Activated CD4-positive, CD25-positive, alpha-beta regulatory T cell treated with anti-CD3 and anti-CD28 coated beads, Interleukin-2, amount 50 U/mL, for 16 hours (primary cell): ENCODE data around the gene OGFOD3.
"Not testable (repeated sequence)": the region's sequence is repeated elsewhere in the genome, so short reads cannot be mapped to it uniquely, and the experiment has no call there.

ENCODE experiments used
- DNase-seq: peaks from one replicate; pipeline ENCODE4 v3.0.0-alpha.2; 2020; ENCODE audit warnings: low read depth, low spot score

The OGFOD3 gene

GRCh38 chr17:82434216-82434565 is 15.8 kb upstream of the OGFOD3 start:
- DNase-seq, result no peak

DNA sequence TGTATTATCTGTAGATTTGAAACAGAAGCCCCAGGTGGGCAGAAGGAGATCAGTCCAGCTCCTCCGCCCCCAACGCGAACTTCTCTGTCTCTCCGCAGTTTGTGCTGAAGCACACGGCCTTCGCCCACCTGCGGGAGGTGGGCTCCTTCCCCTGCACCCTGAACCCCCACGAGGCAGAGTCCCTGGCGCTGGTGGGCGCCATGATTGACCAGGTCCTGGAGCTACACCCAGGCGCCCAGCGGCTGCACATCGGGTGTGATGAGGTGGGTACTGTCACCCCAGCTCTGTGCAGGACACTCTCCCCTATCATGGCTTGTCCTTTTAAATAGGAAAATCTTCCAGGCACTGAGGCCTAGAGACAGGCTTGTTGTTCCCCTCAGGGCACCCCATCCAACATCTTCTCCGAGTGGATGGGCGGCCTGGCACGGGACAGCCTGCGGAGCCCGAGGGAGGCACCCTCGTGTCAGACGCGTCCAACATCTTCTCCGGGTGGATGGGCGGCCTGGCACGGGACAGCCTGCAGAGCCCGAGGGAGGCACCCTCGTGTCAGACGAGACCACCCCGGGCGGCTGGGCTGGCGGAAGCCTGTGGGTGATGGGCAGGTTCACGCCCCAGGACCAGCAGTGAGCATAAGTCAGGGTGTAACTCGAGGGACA is 15.3 kb upstream of the OGFOD3 start:
- no peak for DNase-seq

GRCh38 chr17:82432017-82432416 is 13.6 kb upstream of the OGFOD3 start:
- no peak for DNase-seq

DNA sequence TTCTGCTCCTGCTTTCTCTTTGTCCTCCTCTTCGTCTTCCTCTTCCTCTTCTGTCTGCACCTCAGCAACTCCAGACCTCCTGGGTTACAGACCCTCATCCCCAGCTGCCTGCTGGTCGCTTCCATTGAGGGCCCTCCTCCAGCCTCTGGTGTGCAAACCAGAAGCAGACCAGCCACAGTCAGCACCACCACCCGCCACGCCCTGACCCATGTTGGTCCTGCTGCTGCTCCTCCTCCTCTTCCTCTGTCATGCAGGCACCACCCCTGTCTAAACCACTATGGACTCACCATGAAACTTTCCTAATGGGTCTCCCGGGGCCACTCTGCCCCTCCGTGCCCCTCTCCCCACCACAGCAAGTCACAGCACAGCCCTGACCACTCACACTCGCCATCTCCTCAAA is 11.4 kb upstream of the OGFOD3 start:
- DNase-seq, result no peak

DNA sequence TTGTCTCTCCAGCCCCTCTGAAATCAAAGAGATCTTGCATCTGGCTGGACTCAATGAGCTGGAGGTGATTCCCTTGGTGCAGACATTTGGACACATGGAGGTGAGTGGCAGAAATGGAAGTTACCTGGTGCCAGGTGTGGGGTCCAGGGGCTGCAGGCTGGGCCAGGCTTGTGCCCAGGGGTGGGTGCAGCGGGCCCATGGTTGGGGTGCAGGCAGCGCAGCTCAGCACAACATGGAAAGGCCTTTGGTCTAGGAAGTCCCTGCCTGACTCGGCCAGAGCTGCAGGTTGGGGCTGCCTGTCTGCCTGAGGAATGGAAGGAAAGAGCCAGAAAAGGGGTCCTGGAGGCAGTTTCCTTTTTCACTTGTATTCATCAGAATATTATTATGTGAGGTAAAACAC is 10.2 kb upstream of the OGFOD3 start:
- no peak for DNase-seq

- no peak for DNase-seq
Measured at GRCh38 chr17:82424863-82425159, 6.4 kb upstream of the OGFOD3 start.

DNA sequence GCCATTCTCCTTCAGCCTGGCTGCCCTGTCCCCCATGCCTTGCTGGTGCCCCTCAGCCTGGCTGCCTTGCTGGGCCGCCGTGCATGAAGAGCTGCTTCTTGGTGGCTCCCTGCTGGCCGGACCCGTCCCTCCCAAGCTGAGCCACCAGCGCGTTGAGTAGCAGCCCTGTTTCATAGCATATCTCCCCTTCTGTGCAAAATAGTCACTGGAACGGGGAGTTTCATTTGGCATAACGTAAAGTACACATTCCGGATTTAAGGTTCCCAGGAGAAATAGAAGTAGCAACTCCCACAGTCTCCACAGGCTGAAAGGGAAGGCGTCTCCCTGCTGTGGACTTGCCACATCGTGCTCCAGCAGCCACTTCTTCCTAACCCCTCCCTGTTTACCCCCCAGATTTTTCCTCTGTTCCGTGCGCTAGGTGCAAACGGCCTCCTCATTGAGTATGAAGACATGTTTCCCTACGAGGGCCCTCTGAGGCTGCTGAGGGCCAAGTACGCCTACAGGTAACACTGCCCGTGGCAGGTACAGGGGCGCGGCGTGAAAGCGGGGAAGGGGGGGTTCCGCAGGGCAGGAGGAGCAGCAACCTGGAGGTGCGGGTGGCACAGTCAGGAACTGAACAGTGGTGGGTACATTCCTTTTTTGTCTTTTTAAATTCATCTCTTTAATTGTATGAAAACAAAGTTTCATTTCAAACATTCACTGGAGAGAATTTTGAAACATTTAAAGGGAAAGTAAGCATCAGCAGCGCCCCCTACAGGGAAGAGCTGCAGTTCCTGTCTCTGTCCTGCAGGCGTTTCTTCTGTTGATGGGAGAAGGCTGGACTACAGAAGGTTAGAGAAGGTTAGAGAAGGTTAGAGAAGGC is 5.8 kb upstream of the OGFOD3 start:
- no peak for DNase-seq

GRCh38 chr17:82419540-82419939 is 1.2 kb upstream of the OGFOD3 start:
- DNase-seq, result no peak

- DNase-seq, result no peak
Measured at GRCh38 chr17:82416771-82417170, 1.6 kb downstream of the OGFOD3 start.

DNA sequence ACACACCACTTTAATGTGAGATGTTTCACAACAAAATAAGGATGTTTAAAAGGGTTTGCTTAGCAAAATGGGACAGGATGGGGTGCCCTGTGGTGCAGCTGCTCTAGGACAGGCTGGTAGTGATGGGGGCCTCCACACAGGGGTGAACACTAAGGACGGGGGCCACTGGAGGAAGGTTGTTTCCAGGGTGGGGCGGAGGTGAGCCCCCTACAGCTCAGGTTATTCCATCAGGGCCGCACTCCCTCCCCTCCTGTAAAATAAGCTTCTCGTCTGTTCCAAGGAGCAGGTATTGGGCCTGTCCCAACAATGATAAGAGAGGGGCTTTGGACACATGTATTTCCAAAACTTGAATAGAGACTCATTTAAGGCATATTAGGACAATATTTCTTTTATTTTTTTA is 2.1 kb downstream of the OGFOD3 start:
- no peak for DNase-seq

- DNase-seq, result no peak
Measured at GRCh38 chr17:82415786-82416185, 2.6 kb downstream of the OGFOD3 start.

DNA sequence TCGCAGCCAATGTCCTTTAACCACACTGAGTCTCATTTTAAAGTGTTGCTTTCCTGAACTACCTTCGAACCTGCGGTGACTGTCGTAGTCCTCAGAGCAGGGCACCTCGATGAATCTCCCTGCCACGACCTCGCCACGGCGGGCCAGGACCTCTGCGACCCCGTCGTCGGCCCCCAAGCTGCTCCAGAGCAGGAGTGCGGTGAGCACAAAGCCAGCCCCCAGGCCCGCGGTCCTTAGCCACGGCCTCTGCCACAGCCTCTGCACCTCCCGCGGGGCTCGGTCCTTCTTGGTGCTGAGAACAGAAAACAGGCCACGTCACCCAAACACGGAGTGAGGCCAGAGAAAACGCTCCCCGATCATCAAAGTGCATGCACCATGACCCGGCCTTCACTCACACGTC is 3.0 kb downstream of the OGFOD3 start:
- DNase-seq, result no peak

DNA sequence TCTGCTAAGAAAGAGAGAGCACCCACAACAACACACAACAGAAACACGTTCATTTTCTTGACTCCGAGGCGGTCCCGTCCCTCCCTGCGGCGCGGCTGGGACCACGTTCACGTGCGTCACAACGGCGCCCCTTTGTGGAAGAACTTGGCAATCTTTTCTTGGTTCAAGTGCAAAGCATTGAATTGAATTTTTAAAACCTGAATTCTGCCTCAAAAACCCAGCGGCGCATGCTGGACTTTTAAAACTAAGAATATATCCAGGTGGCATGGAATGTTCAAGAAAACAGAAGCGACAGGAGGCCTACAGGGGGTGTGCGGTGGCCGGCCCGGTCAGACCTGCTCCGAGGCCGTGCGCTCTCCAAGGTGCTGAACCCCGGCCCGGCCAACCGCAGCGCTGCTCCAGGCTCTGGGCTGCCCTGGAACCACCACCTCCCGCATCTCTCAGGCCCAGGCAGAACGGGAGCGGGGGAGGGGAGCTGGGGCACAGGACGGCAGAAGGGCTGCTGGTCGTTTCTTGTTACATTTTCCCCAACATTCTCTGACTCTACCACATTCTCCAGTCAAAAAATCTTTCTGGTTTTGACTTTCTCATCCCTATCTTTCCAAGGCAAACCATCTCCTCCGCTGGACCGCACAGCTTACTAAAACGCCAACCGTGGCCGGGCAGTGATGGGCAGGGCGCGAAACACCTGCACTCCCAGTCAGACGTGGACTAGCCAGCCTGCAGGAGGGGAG is 3.7 kb downstream of the OGFOD3 start:
- peak; percentile 44 for DNase-seq

DNA sequence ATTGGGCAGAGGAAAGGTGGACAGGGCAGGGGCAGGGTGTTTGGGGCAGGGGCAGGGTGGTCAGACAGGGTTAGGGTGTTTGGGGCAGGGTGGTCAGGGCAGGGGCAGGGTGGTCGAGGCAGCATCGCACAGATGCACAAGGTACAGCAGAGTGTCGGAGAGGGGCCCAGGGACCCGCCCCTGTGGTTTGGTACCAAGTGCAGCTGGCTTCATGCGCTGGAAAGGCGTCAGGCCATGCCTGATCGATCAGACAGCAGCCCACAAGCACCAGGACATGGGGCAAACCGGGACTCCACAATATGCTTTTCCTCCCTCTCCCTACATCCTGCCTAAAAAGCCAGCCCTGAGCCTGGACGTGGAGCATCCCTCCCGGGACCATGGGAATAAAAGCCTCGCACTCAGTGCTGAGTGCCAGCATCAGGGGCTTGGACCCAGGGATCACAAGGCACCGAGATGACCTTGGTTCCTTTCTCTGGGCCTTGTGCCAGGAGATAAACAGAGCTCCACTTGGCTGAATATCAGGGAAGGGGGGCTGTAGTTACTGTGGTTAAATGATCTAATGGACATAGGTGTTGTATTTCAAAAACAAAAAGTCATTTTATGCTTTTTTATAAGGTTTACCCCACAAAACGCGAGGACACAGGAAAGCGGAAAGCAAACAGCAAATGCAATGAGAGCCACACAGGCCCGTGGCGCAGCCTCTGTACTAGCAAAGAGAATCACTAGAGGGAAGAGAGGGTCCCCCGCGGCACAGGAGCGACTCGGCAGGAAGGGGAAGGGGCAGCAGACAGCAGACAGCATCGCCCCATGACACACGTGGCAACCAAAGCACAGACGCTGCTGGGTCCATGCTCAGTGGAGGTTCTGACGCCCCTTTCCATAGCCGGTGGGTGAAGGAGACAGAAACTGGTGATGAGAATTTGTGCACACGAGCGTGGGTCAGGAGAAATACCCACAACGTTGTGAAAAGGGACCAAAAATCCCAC is 5.6 kb downstream of the OGFOD3 start:
- no peak for DNase-seq

DNA sequence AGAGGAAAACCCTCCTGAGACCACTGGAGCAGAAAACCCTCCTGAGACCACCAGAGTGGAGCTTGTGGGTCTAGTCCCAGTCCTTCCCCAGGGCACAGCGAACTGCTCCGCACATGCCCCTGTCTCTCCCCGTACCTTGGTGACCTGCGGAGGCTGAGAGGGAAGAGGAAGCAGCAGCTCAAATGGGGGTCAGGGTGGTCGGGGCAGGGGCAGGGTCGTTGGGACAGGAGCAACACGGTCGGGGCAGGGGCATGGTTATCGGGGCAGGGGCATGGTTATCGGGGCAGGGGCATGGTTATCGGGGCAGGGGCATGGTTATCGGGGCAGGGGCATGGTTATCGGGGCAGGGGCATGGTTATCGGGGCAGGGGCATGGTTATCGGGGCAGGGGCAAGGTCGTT is 6.3 kb downstream of the OGFOD3 start:
- DNase-seq, result not testable (repeated sequence)

GRCh38 chr17:82411396-82412053 is 6.9 kb downstream of the OGFOD3 start:
- no peak for DNase-seq

GRCh38 chr17:82410014-82410716 is 8.2 kb downstream of the OGFOD3 start:
- DNase-seq, result no peak

DNA sequence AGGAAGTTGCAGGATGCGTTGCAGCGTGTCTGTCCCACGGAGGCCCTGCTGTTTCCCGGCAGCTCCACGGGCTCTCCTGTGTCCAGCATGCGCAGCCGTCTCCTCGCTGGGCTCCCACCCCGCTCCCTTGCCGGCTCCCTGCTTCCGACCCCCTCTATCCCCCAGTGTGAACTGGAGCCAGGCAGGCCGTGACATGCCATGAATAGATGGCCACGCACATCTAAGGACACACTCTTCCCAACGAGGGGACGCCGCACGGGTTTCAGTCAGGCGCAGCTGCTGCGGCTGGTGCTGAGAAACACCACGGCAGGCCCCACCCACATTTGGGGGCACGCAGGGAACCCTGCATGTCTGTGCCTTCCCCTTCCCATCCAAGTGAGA is 9.5 kb downstream of the OGFOD3 start:
- DNase-seq, result no peak

DNA sequence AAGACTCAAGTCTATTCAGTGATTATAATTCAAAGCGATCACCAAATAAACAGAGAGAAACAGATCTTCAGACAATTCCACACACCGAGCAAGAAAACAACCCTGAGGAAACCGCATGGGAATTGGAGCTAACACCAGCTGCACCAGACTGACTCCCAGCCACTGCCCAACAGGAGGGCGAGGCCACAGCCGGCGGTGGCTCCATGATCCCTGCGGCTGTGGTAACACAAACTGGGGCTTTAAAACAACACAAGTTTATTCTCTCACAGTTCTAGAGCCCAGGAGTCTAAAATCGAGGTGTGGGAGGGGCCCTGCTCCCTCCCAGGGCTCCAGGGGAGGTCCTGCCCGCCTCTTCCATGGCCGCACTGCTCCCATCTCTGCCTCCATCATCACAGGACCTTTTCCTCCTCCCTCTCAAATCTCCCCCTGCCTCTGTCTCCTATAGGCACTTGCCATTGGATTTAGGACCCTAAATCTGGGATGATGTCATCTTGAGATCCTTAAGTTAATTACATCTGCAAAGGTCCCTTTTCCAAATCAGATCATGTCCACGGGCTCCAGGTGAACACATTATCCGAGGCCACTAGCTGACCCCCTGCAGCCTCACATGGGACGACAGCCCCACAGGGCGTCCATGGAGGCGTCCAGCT is 10.0 kb downstream of the OGFOD3 start:
- DNase-seq, result no peak

- DNase-seq, result no peak
Measured at GRCh38 chr17:82407255-82407654, 11.1 kb downstream of the OGFOD3 start.
